HG02571 (cell line): ENCODE results near the gene TMEM145.
"Not testable (repeated sequence)": the region's sequence is repeated elsewhere in the genome, so short reads cannot be mapped to it uniquely, and the experiment has no call there.

Experiments used
- ATAC-seq: cut with Tn5 transposase; IDR thresholded peaks from one replicate; pipeline ENCODE4 v1.9.1; 2021; ENCODE audit warnings: mild to moderate bottlenecking, moderate library complexity; ENCODE audit not compliant: unreplicated experiment

Gene TMEM145

DNA sequence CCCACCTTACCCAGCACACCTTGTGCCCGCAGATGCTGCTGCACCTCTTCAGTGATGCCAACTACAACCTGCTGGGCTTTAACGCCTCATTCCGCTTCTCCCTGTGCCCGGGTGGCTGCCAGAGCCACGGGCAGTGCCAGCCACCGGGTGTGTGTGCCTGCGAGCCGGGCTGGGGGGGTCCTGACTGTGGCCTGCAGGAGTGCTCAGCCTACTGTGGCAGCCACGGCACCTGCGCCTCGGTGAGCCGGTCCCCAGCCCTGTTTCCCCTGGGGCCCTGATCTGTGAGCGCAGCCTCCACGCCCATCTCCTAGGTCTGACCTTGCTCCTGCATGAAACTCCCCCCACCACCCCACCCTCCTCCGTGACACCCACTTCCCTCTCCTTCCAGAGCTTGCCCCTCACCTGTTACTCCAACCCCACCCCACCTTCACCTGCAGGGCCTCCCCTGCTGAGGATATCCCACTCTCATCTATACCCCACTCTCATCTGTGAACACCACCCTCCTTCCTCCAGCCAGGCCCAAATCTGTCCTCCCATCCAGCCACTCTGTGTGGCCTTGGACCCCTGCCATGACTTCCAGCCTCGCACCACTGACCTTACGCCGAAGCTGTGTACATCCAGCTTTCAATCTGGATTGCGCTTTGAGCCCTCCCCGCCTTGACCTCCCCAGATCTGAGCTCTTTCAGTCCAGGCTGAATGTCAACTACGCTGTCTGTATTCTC lies 21.0 kb downstream of the TMEM145 start:
- no peak for ATAC-seq

DNA sequence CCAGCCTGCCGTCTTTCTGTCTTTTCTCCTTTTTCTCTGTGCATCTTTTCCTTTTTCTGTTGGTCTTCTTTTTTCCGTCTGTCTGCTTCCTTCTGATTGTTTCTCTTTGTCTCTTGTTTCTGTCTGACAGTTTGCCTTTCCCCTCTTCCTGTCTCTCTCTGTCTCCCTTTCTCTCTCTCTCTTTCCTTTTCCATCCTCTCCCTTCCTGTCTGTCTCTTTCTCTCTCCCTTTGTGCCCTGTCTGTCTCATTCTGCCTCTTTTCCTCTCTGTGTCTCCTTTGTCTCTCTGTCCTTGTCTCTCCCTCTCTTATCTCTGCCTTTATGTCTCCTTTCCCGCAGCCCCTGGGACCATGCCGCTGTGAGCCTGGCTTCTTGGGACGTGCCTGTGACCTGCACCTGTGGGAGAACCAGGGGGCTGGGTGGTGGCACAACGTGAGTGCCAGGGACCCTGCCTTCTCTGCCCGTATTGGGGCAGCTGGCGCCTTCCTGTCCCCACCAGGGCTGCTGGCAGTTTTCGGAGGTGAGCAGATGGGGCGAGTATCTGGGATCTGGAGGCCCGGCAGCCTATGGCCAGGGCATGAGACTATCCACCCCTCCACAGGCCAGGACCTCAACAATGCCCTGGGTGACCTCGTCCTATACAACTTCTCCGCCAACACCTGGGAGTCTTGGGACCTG lies 21.7 kb downstream of the TMEM145 start:
- no peak for ATAC-seq

DNA sequence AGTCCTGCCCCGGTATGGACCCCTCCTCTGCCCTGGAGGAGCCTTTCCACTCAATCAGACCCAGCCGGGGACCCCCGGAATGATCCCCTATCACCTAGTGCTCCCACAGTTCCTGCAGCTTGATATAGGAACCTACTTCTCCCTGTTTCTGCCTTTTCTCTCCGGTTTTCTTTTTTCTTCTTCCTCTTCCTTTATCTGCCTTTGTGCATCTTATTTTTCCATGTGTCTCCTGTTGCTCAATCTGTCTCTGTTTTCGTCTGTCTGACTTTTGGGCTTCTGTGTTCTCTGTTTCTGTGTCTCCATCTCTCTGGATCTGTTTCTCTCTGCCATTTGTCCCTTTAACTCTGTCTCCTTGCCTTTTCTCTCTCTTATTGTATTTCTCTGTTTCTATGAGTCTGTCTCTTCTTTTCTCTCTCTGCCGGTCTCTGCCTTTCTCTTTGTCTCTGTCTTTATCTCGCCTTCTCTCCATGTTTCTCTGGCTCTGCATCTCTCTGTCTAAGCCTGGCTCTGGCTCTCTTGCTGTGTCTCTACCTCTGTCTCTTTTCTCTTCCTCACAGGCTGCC lies 22.3 kb downstream of the TMEM145 start:
- ATAC-seq: no peak

DNA sequence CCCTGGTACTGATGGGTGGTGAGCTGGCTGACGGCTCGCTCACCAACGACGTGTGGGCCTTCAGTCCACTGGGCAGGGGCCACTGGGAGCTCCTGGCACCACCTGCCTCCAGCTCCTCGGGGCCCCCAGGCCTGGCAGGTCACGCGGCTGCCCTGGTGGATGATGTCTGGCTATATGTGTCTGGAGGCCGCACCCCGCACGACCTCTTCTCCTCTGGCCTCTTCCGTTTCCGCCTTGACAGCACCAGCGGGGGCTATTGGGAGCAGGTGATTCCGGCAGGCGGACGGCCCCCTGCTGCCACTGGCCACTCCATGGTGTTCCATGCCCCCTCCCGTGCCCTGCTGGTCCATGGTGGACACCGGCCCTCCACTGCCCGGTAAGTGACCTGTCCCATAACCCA lies 22.9 kb downstream of the TMEM145 start:
- ATAC-seq: no peak

DNA sequence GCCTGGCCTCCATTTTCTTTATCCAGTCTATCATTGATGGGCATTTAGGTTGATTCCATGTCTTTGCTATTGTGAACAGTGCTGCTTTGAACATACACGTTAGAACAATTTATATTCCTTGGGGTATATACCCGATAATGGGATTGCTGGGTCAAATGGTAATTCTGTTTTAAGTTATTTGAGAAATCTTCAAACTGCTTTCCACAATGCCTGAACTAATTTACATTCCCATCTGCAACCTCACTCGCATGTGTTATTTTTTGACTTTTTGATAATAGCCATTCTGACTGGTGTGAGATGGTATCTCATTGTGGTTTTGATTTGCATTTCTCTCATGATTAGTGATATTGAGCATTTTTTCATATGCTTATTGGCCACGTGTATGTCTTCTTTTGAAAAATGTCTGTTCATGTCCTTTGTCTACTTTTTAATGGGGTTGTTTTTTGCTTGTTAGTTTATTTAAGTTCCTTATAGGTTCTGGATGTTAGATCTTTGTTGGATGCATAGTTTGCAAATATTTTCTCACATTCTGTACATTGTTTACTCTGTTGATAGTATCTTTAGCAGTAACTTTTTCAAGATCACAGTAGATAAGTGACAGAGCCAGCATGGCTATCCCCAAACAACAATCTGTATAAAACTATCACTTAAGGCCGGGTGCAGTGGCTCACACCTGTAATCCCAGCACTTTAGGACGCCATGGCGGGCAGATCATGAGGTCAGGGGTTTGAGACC lies 26.2 kb downstream of the TMEM145 start:
- ATAC-seq: not testable (repeated sequence)

DNA sequence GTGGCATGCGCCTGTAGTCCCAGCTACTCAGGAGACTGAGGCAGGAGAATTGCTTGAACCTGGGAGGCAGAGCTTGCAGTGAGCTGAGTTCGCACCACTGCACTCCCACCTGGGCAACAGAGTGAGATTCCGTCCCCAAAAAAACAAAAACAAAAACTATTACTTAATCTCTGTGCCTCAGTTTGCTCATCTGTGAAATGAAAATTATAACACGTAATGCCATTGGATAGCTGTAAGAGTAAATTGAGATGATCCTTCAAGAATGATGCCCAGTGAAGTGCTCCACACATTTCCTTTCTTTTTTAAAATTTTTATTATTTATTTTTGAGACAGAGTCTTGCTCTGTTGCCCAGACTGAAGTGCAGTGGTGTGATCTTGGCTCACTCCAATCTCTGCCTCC lies 26.8 kb downstream of the TMEM145 start:
- not testable (repeated sequence) for ATAC-seq

DNA sequence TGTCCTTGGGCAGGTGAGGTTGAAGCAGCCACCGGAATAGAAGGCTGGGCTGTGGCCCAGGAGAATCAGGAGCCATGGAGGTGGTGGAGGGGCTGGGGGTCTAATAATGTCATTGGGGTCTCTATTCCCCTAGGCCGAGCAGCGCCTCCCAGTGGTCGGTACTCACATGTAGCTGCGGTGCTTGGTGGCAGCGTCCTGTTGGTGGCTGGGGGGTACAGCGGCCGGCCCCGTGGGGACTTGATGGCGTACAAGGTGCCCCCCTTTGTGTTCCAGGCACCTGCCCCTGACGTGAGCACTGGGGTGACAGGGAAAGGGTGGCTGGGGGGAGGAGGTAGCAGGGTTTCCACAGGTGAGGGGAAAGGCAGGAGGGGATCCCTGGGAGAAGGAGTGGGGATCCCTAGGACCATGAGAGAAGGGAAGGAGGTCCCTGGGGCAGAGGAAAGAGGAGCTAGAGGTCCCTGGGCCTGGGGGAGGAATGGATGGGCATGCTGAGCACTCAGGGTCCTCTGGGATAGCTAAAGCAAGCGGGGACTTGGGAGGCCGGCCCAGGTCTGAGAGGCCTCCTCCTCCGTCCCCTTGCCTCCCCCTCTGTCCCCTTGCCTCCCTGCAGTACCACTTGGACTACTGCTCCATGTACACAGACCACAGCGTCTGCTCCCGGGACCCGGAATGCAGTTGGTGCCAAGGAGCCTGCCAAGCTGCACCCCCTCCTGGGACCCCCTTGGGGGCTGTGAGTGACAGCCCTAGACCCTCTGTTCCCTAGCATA lies 30.4 kb downstream of the TMEM145 start:
- ATAC-seq: no peak

DNA sequence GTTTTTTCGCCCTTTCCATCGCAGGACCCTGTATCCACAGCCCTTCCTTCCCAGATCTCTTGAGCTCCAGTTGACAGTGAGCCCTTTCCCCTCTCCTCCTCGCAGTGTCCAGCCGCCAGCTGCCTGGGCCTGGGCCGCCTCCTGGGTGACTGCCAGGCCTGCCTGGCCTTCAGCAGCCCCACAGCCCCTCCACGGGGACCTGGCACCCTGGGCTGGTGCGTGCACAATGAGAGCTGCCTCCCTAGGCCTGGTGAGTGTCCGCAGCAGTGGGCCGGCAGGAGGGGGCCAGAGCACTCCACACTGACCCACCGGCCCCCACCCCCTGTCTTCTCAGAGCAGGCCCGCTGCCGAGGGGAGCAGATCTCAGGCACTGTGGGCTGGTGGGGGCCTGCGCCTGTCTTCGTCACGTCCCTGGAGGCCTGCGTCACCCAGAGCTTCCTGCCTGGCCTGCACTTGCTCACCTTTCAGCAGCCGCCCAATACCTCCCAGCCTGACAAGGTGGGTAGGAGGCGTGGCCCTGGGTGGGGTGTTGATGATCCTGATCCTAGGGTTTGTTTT lies 31.3 kb downstream of the TMEM145 start:
- ATAC-seq: no peak

DNA sequence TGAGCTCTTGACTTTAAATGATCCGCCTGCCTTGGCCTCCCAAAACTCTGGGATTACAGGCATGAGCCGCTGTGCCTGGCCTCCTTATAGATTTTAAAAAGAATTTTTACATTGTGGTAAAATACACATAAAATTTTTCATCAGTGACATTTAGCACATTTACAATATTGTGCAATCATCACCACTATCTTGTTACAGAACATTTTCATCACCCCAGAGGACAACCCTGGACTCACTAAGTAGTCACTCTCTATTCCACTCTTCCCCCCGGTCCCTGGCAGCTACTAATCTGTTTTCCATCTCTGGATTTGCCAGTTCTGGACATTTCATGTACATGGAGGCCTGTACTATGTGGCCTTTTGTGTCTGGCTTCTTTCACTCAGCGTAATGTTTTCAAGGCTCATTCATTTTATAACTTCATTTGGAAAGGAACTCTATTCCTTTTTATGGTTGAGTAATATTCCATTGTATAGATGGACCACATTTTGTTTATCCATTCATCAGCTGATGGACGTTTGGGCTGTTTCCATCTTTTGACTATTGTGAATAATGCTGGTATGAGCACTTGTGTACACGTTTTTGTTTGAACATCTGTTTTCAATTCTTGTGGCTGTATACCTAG lies 32.2 kb downstream of the TMEM145 start:
- no peak for ATAC-seq

DNA sequence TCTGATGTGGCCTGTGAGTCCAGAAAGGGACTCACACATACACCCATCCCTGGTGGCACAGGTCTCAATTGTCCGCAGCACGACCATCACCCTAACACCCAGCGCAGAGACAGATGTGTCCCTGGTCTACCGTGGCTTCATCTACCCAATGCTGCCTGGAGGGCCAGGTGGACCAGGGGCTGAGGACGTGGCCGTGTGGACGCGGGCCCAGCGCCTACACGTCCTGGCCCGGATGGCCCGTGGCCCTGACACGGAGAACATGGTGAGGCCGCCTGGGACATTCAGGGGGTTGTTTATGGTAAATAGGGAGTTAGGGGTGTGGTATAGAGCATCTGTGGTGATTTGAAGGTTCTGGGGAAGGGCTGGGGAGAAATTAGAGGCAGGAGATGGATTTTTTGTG lies 35.1 kb downstream of the TMEM145 start:
- ATAC-seq: no peak

DNA sequence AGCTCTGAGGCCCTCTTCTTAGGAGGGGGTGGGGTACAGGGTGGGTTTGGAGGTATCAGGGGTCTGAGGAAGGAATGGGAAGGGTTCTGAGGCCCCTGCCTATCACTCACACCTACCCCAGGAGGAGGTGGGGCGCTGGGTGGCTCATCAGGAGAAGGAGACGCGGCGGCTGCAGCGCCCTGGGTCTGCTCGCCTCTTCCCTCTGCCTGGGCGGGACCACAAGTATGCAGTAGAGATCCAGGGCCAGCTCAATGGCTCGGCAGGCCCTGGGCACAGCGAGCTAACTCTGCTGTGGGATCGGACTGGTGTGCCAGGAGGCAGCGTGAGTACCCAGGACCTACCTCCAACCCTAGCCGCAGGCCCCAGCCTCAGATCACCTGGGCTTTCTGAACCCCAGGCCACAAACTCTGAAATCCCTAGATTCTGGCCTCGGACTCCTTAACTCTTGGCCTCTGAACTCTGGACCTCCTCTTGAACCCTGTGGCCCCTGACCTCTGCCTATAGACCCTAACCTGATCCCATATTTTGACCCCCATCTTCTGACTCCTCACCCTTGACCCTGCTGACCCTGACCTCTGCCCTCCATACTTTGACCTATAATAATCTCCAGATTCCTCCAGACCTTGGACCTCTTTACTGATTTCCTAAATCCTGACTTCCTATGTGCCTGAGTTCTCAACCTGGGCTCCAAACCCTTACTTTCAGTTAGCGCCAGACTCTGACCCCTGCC lies 36.4 kb downstream of the TMEM145 start:
- no peak for ATAC-seq

DNA sequence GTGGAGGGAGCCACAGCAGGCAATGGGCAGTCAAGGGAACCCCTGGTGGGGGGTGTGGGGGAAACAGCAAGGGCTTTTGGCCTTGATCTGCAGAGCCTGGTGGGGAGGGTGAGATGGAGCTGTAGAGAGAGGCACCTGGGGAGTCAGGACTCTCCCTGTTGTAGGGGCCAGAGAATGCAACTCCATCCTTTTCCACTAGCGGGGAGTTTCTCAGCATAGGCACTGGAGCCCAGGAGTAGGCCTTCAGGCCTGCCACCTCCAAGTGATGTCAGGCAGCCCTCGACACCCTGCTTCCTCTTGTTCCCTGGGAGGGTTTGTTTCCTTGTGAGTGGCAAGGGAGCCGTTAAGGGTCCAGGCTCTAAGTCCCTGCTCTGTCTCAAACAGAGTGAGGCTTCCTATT lies 37.3 kb downstream of the TMEM145 start:
- no peak for ATAC-seq

DNA sequence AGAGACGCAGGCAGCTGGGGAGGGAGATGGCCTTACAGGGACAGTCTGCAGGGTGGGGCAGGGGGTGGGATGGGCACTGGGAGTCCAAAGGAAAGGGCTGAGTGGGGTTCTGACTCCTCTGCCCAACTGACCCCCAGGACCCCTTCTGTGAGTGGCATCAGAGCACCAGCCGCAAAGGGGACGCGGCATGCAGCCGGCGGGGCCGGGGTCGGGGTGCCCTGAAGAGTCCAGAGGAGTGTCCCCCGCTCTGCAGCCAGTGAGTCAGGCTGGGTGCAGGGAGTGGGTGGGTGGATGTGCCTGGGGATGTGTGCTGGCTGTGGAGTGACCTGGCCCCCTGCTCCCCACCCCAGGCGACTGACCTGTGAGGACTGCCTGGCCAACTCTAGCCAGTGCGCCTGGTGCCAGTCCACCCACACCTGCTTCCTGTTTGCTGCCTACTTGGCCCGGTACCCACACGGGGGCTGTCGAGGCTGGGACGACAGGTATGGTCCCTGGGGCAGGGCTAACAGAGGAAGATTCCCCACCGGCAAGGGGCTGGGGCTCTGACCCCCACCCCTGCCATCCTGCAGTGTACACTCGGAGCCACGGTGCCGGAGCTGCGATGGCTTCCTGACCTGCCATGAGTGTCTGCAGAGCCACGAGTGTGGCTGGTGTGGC lies 38.1 kb downstream of the TMEM145 start:
- no peak for ATAC-seq

DNA sequence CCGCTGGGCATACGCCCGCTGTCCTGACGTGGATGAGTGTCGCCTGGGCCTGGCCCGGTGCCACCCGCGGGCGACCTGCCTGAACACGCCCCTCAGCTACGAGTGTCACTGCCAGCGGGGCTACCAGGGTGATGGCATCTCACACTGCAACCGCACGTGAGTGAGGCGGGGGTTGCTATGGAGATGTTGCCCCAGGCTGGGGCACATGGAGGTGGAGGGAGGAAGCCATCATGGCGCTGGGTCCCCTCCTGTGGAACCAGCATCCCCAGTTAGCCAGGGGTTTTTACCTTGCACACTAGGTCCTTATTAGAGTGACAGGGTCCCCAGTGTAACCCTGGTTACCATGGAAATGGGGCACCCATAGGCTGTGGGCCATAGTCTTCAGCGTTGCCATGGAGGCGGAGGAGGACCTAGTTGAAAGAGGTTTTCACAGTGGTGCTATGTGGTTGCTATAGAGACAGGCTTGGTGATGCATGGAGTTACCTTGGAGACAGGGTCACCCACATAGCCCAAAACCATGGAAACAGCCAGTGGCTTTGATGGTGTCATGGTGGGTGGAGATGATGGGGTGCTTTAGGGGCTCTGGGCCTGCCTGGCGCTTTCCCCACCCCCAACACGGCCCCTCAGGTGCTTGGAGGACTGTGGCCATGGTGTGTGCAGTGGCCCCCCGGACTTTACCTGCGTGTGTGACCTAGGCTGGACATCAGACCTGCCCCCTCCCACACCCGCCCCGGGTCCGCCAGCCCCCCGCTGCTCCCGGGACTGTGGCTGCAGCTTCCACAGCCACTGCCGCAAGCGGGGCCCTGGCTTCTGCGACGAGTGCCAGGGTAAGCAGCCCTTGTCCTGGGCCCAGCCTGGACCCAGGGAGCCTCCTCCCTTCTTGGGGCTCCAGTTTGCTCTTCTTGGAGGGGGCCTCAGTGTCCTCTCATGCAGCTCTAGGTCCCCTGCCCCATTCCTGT lies 39.5 kb downstream of the TMEM145 start:
- ATAC-seq: no peak

DNA sequence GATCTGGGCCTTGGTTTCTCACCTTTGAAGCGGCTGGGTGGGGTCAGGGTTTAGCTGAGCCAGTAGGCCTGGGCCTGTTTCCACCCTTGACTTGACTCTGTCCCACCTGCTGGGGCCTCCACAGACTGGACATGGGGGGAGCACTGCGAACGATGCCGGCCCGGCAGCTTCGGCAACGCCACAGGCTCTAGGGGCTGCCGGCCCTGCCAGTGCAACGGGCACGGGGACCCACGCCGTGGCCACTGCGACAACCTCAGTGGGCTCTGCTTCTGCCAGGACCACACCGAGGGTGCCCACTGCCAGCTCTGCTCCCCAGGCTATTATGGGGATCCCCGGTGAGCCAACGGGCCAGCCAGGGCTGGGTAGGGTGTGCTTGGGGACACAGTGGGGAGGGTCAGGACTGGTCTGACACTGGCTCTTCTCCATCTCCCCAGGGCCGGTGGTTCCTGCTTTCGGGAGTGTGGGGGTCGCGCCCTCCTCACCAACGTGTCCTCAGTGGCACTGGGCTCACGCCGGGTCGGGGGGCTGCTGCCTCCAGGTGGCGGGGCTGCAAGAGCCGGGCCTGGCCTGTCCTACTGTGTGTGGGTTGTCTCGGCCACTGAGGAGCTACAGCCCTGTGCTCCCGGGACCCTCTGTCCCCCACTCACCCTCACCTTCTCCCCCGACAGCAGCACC lies 40.4 kb downstream of the TMEM145 start:
- ATAC-seq: no peak

DNA sequence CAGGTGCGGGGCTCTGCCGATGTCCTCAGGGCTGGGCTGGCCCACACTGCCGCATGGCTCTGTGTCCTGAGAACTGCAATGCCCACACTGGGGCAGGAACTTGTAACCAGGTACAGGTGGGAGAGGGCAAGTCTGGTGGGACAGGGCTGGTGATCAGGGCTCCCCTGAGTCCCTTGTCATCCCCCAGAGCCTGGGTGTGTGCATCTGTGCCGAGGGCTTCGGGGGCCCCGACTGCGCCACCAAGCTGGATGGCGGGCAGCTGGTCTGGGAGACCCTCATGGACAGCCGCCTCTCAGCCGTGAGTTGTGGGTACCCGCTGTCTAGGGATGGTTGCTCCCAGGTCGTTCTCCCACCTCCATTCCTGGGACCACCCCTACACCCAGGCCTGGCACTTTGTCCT lies 42.8 kb downstream of the TMEM145 start:
- ATAC-seq: no peak

DNA sequence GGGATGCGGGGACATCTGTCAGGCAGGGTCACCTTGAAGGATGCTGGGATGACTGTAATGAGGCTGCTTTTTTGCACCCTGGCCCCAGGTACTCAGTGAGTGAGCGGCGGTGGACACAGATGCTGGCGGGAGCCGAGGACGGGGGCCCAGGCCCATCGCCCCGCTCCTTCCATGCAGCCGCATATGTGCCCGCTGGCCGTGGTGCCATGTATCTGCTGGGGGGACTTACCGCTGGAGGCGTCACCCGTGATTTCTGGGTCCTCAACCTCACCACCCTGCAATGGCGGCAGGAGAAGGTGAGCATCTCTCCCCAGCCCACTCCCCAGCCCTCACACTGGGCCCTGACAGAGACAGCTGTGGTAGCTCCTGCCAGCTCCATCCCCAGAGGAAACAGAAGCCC lies 43.6 kb downstream of the TMEM145 start:
- no peak for ATAC-seq
